ENCODE data around the gene KCNG2. TPM values are rescaled to one million over a fixed set of nuclear protein-coding genes. Genes with fewer than 3 reads are reported as not detected.

KCNG2 gene
- total RNA-seq, 2 experiments from 2014 or later: not detected

GRCh38 chr18:79940126-79940813 is 142.5 kb downstream of the KCNG2 start:
- H3K79me2 ChIP-seq (ENCODE audit: insufficient read depth, low read depth, low read length): no peaks in the 10 kb centered on the region

DNA sequence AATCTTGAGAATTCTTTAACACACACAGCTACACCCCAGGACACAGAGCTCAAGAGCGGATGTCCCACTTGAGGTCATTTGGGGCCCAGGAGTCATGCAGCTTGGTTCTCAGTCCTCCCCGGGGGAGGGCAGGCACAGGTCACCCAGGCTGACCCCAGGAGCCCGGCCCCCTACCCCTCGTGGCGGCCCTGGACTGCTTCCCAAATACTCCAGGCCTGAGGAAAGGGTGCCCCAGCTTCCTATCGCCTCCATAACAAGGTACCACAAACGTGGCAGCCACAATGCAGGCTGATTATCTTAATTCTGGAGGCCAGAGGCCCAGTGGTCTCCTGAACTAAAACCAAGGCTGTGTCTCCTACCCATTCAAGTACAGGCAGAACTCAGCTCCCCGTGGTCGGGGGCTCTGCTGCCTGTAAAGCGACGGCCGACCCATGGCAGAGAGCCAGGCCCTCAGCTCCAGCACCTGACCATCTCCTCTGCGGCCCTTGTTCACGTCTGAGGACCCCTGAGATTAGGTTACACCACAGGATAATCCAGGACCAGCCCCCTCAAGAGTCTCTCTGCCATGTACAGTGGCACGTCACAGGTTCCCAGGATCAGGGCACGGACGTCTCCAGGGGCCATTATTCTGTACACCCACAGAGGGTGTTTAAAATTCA is 143.2 kb downstream of the KCNG2 start:
- no peaks in the 10 kb centered on the region for H3K9me3 ChIP-seq (ENCODE audit: low read length)
- intact Hi-C loops (cut with micrococcal nuclease; ENCODE audit: unreplicated experiment): no loop called here
- no peak overlapping the region for H3K27ac ChIP-seq (ENCODE audit: low read depth, low read length, poor library complexity, severe bottlenecking)
- H2AFZ ChIP-seq (ENCODE audit: low read length): no peak overlapping the region
- ChIA-PET POLR2A (interaction anchor here (0.6 kb wide), 1 partner anchor 304 kb away, joined by 3 read pairs; no protein-coding TSS in a partner anchor), CTCF (ENCODE audit: unreplicated experiment) (no interaction called here)
- no peak for DNase-seq (ENCODE audit: low spot score)
- H3K36me3 ChIP-seq (ENCODE audit: insufficient read depth, low read length): peaks cover 1% of the 10 kb centered on the region
- TF ChIP-seq, protein P1, sequence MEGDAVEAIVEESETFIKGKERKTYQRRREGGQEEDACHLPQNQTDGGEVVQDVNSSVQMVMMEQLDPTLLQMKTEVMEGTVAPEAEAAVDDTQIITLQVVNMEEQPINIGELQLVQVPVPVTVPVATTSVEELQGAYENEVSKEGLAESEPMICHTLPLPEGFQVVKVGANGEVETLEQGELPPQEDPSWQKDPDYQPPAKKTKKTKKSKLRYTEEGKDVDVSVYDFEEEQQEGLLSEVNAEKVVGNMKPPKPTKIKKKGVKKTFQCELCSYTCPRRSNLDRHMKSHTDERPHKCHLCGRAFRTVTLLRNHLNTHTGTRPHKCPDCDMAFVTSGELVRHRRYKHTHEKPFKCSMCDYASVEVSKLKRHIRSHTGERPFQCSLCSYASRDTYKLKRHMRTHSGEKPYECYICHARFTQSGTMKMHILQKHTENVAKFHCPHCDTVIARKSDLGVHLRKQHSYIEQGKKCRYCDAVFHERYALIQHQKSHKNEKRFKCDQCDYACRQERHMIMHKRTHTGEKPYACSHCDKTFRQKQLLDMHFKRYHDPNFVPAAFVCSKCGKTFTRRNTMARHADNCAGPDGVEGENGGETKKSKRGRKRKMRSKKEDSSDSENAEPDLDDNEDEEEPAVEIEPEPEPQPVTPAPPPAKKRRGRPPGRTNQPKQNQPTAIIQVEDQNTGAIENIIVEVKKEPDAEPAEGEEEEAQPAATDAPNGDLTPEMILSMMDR (conservative IDR thresholded peaks at IDR 0.05; ENCODE audit: low read length): no peak
- no peak for TF ChIP-seq EZH2phosphoT487 (IDR thresholded peaks at IDR 0.05; ENCODE audit: borderline replicate concordance, low read depth, low read length)
- no peaks in the 10 kb centered on the region for H3K9me2 ChIP-seq (ENCODE audit: insufficient read depth, low read length)
- H3K4me1 ChIP-seq (ENCODE audit: insufficient read depth, low read length, poor library complexity, severe bottlenecking): peaks cover 2% of the 10 kb centered on the region
- BruUV-seq (replicated peaks): no TSS peak
- no peaks in the 10 kb centered on the region for H3K79me2 ChIP-seq (ENCODE audit: insufficient read depth, low read depth, low read length)
- H3K4me3 ChIP-seq (ENCODE audit: low read depth, low read length, poor library complexity, severe bottlenecking): no peak overlapping the region
- H4K20me1 ChIP-seq (ENCODE audit: insufficient read depth, low read length): no peaks in the 10 kb centered on the region
- H3K4me2 ChIP-seq (ENCODE audit: low read length): no peak overlapping the region

More at GRCh38 chr18:79940126-79940813, 142.5 kb downstream of the KCNG2 start:
- Histone ChIP-seq H3K36me3 (ENCODE audit: insufficient read depth, low read length) (peaks cover 8% of the 10 kb centered on the region), H3K9me2 (ENCODE audit: insufficient read depth, low read length) (no peaks in the 10 kb centered on the region), H3K27ac (ENCODE audit: low read depth, low read length, poor library complexity, severe bottlenecking) (no peak overlapping the region), H3K9me3 (ENCODE audit: low read length) (no peaks in the 10 kb centered on the region), H2AFZ (ENCODE audit: low read length) (no peak overlapping the region), H3K4me3 (ENCODE audit: low read depth, low read length, poor library complexity, severe bottlenecking) (no peak overlapping the region), H3K4me1 (ENCODE audit: insufficient read depth, low read length, poor library complexity, severe bottlenecking) (no peaks in the 10 kb centered on the region), H4K20me1 (ENCODE audit: insufficient read depth, low read length) (no peaks in the 10 kb centered on the region), H3K4me2 (ENCODE audit: low read length) (no peak overlapping the region)
- ChIA-PET CTCF (ENCODE audit: unreplicated experiment) (no interaction called here), POLR2A (interaction anchor here (0.6 kb wide), 1 partner anchor 304 kb away, joined by 3 read pairs; no protein-coding TSS in a partner anchor)
- DNase-seq (ENCODE audit: low spot score): no peak
- intact Hi-C loops (cut with micrococcal nuclease; ENCODE audit: unreplicated experiment): no loop called here
- TF ChIP-seq, protein P1 (conservative IDR thresholded peaks at IDR 0.05; ENCODE audit: low read length): no peak
- no peak for TF ChIP-seq EZH2phosphoT487 (IDR thresholded peaks at IDR 0.05; ENCODE audit: borderline replicate concordance, low read depth, low read length)
- no TSS peak for BruUV-seq (replicated peaks)

Data from OCI-LY7 (cell line).